Coronary artery (tissue), 2 donors: Measurements from ENCODE around the gene TRAPPC14.
"Not testable (repeated sequence)": the region's sequence is repeated elsewhere in the genome, so short reads cannot be mapped to it uniquely, and the experiment has no call there.

ENCODE experiments used
- DNase-seq: peaks from one replicate; pipeline ENCODE4 v3.0.0-alpha.2; 2017; ENCODE audit warnings: low spot score
- H3K27ac ChIP-seq, 2 donors: fragments of 200-600 bp; sonication (generic); one replicate each; pipeline ENCODE4 v1.5.1; 2016 to 2019
- H3K4me3 ChIP-seq: fragments of 200-600 bp; sonication (generic); 2 replicates; pipeline ENCODE4 v1.5.1; 2016; ENCODE audit warnings: mild to moderate bottlenecking, moderate library complexity
- CTCF ChIP-seq: fragments of 200-600 bp; sonication (generic); IDR thresholded peaks from one replicate; pipeline ENCODE4 v1.5.1; 2019; ENCODE audit warnings: antibody characterized with exemption

TRAPPC14 gene

GRCh38 chr7:100158229-100159098 lies at the start of gene TRAPPC14:
Gene TRAPPC14 (minus strand): TSS chr7:100158723. CDS start chr7:100158499, 224 bp downstream.
- peak within 1 kb of the TSS; percentile 63 to 84 for H3K27ac ChIP-seq
- DNase-seq = peak; percentile 93
- peak within 1 kb of the TSS; percentile 91 for H3K4me3 ChIP-seq
- TF ChIP-seq CTCF = no peak

GRCh38 chr7:100204454-100204853 lies 45.9 kb upstream of the TRAPPC14 start:
- Histone ChIP-seq H3K27ac (no peak overlapping the region), H3K4me3 (no peak overlapping the region)
- TF ChIP-seq CTCF = no peak
- no peak for DNase-seq

GRCh38 chr7:100200693-100201092 lies 42.2 kb upstream of the TRAPPC14 start:
- H3K27ac ChIP-seq = no peak overlapping the region
- TF ChIP-seq CTCF = no peak
- no peak for DNase-seq
- H3K4me3 ChIP-seq = no peak overlapping the region

DNA sequence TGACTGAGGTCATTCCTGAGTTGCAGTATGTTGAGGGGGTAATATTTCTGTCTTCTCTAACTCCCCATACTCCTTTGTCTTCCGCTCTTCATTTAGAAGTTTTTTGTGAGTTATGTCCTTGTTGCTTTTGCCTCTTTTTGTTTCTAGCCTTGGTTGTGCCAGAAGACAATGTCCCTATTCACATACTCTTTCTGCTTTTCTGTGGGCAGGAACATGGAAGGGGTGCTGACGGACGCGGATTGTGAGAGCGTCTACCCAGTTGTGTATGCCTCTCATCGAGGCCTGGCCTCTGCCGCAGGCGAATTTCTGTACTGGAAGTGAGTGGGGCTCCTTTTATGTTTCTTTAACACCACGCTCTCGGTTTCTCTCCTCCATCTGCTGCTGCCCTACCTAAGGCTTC lies 39.7 kb upstream of the TRAPPC14 start:
- Histone ChIP-seq H3K4me3 (no peak overlapping the region), H3K27ac (no peak overlapping the region)
- TF ChIP-seq CTCF = no peak
- no peak for DNase-seq

GRCh38 chr7:100195901-100196322 lies 37.4 kb upstream of the TRAPPC14 start:
- not testable (repeated sequence) for H3K4me3 ChIP-seq, DNase-seq, H3K27ac ChIP-seq

DNA sequence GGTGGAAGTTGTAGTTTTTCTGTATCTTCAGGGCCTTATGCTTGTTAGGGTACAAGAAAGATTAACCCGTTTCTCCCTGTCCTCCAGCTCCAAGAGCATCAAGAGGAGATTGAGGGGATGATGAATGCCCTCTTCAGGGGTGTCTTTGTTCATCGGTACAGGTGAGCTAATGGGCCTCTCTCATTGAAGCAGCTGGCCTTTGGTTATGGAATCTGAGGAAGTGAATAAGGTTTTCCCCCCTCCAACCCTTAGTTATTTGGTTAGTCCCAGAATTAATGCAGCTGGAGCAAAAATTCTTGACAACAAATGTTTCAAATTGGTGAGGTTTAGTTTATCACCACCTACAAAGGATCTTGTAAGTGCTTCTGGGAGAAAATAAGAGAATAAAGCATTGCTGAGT lies 36.7 kb upstream of the TRAPPC14 start:
- DNase-seq = no peak
- TF ChIP-seq CTCF = no peak
- no peak overlapping the region for H3K27ac ChIP-seq
- no peak overlapping the region for H3K4me3 ChIP-seq

- DNase-seq = no peak
- no peak for TF ChIP-seq CTCF
- H3K27ac ChIP-seq = no peak overlapping the region
- H3K4me3 ChIP-seq = no peak overlapping the region
Measured at GRCh38 chr7:100192969-100193368, 34.4 kb upstream of the TRAPPC14 start.

DNA sequence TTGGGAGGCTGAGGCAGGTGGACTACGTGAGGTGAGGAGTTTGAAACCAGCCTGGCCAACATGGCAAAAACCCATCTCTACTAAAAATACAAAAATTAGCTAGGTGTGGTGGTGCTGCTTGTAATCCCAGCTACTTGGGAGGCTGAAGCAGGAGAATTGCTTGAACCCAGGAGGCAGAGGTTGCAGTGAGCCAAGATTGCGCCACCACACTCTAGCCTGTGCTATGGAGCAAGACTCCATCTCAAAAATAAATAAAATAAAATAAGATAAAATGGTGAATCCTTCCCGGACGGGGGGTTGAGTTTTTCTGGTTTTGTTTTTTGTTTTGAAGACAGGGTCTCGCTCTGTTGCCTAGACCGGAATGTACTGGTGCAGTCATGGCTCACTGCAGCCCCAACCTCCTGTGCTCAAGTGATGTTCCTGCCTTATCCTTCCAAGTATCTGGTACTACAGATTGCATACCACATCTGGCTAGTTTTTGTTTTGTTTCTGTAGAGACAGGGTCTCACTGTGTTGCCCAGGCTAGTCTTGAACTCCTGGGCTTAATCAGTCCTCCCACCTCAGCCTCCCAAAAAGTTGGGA lies 33.8 kb upstream of the TRAPPC14 start:
- H3K27ac ChIP-seq, H3K4me3 ChIP-seq, DNase-seq: not testable (repeated sequence)
